ENCODE results near the gene INAVA. TPM values are rescaled to one million over a fixed set of nuclear protein-coding genes. Genes with fewer than 3 reads are reported as not detected.
"Not testable (repeated sequence)": the region's sequence is repeated elsewhere in the genome, so short reads cannot be mapped to it uniquely, and the experiment has no call there.

INAVA gene
- total and polyA plus RNA-seq, 9 of the 15 experiments (the other 6 are each of a cell fraction or from before 2014, with no cell fraction given) = 0.09 TPM; not detected in 8

DNA sequence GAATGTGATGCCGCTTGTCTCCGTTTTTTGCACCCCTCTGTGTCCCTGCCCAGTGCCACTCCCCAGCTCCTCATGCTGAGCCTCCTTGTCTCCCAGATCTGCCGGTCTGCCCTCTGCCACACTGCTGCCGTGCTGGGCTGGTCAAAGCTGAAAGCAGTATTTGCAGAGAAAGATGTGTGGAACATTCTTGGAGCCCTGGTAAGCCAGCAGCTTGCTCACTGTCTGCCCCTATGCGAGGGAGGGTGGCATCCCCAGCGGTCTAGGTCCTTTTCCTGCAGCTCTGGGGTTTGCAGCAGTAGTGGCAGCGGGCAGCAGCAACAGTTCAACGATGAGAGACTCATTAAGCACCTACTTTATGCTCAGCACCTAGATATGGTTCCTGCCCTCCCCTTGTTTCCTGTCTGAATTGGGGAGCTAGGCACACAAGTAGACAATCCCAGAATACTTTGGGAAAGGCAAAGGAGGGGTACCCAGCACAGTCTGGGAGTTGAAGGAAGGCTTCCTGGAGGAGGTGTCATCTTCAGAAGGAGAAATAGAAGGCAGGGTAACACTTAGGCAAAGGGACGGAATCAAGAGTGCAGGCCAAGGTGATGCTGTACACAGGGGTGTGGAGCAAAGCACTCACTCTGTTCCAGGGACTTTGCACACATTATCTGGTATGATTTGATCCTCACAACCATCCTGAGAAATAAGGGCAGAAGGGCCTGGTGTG, 65.7 kb downstream of the INAVA start:
- POLR2A ChIA-PET = interaction anchor here (0.7 kb wide), 1 partner anchor 8 kb away, joined by 3 read pairs; no protein-coding TSS in a partner anchor
- H3K27me3 ChIP-seq (ENCODE audit: control insufficient read depth in 2 of 2, insufficient read depth in 2 of 2, low read length in 2 of 2) = peaks cover 57 to 81% of the 10 kb centered on the region in 2 experiments

GRCh38 chr1:200960948-200961340, 66.2 kb downstream of the INAVA start:
- H2AFZ ChIP-seq (ENCODE audit: low read depth, low read length) = no peak overlapping the region
- WGBS (ENCODE audit: insufficient coverage, low coverage, missing lambda C conversion rate) = 5% methylated on average over 4 of the region's 4 CpGs
- H3K9ac ChIP-seq (ENCODE audit: insufficient read depth in 1 of 2, low read depth in 2 of 2, low read length in 2 of 2) = no peak overlapping the region
- TF ChIP-seq, protein P1, sequence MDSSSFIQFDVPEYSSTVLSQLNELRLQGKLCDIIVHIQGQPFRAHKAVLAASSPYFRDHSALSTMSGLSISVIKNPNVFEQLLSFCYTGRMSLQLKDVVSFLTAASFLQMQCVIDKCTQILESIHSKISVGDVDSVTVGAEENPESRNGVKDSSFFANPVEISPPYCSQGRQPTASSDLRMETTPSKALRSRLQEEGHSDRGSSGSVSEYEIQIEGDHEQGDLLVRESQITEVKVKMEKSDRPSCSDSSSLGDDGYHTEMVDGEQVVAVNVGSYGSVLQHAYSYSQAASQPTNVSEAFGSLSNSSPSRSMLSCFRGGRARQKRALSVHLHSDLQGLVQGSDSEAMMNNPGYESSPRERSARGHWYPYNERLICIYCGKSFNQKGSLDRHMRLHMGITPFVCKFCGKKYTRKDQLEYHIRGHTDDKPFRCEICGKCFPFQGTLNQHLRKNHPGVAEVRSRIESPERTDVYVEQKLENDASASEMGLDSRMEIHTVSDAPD (CRISPR knock-in tag; IDR thresholded peaks at IDR 0.05) = no peak
- ChIA-PET POLR2A (interaction anchor here (0.7 kb wide), 1 partner anchor 8 kb away, joined by 3 read pairs; no protein-coding TSS in a partner anchor), CTCF (ENCODE audit: low intra/inter-chr PET ratio) (interaction anchor here (1.2 kb wide), 1 partner anchor 11 kb away, joined by 4 read pairs; no protein-coding TSS in a partner anchor)
- H3K9me3 ChIP-seq (replicated peaks; ENCODE audit: control insufficient read depth, insufficient read depth, low read depth, low read length) = no peaks in the 10 kb centered on the region
- H3K27me3 ChIP-seq (ENCODE audit: control insufficient read depth in 2 of 2, insufficient read depth in 2 of 2, low read length in 2 of 2) = peaks cover 56 to 83% of the 10 kb centered on the region in 2 experiments
- BruUV-seq (replicated peaks) = no TSS peak
- intact Hi-C loops (cut with micrococcal nuclease) = no loop called here
- H3K27ac ChIP-seq (ENCODE audit: extremely low read depth, low read depth, low read length) = no peak overlapping the region
- ATAC-seq (no peak), DNase-seq (ENCODE audit: extremely low read depth in 1 of 4, low spot score in 3 of 4) (no peak), FAIRE-seq (no peak)
- no peaks in the 10 kb centered on the region for H3K4me1 ChIP-seq (replicated peaks in 1 of 2; ENCODE audit: control insufficient read depth in 2 of 2, insufficient read depth in 2 of 2, low read length in 2 of 2)
- no peaks in the 10 kb centered on the region for H3K36me3 ChIP-seq (ENCODE audit: control insufficient read depth, insufficient read depth, low read length)
- no peak overlapping the region for H3K4me3 ChIP-seq
- H3K4me2 ChIP-seq (ENCODE audit: insufficient read depth, low read length) = no peak overlapping the region
- in situ Hi-C loops (cut with MboI) = no loop called here
- no peaks in the 10 kb centered on the region for H3K79me2 ChIP-seq (ENCODE audit: control insufficient read depth, insufficient read depth, low read length)
- no peaks in the 10 kb centered on the region for H3K9me1 ChIP-seq (ENCODE audit: control insufficient read depth, insufficient read depth, low read length)
- peaks cover 21% of the 10 kb centered on the region; the same call in 1 of the 2 replicates for H4K20me1 ChIP-seq (replicated peaks; ENCODE audit: control insufficient read depth, insufficient read depth, low read length)

More for the DNA sequence above, 65.7 kb downstream of the INAVA start:
- Histone ChIP-seq H3K9me3 (replicated peaks; ENCODE audit: control insufficient read depth, insufficient read depth, low read depth, low read length) (no peaks in the 10 kb centered on the region), H4K20me1 (replicated peaks; ENCODE audit: control insufficient read depth, insufficient read depth, low read length) (peaks cover 16% of the 10 kb centered on the region; the same call in 1 of the 2 replicates), H3K9ac (ENCODE audit: insufficient read depth in 1 of 2, low read depth in 2 of 2, low read length in 2 of 2) (no peak overlapping the region), H3K79me2 (ENCODE audit: control insufficient read depth, insufficient read depth, low read length) (no peaks in the 10 kb centered on the region), H3K9me1 (ENCODE audit: control insufficient read depth, insufficient read depth, low read length) (no peaks in the 10 kb centered on the region), H3K4me3 (no peak overlapping the region), H3K27ac (ENCODE audit: extremely low read depth, low read depth, low read length) (no peak overlapping the region), H3K4me2 (ENCODE audit: insufficient read depth, low read length) (no peak overlapping the region), H2AFZ (ENCODE audit: low read depth, low read length) (no peak overlapping the region), H3K36me3 (ENCODE audit: control insufficient read depth, insufficient read depth, low read length) (no peaks in the 10 kb centered on the region), H3K4me1 (replicated peaks in 1 of 2; ENCODE audit: control insufficient read depth in 2 of 2, insufficient read depth in 2 of 2, low read length in 2 of 2) (no peaks in the 10 kb centered on the region)
- CTCF ChIA-PET (ENCODE audit: low intra/inter-chr PET ratio) = no interaction called here
- ATAC-seq (no peak), DNase-seq (ENCODE audit: extremely low read depth in 1 of 4, low spot score in 3 of 4) (no peak), FAIRE-seq (no peak)
- TF ChIP-seq ZFP36 (IDR thresholded peaks at IDR 0.05; ENCODE audit: low read depth, low read length, partially characterized antibody) (peak; percentile 85), SAP30 (IDR thresholded peaks at IDR 0.05; ENCODE audit: borderline replicate concordance, insufficient read depth, low read depth, low read length, poor library complexity, severe bottlenecking) (no peak)
- WGBS (ENCODE audit: insufficient coverage, low coverage, missing lambda C conversion rate) = 0% methylated on average over 9 of the region's 9 CpGs
- in situ Hi-C loops (cut with MboI) (no loop called here), intact Hi-C loops (cut with micrococcal nuclease) (no loop called here)
- BruUV-seq (replicated peaks) = no TSS peak

GRCh38 chr1:200962151-200962550, 67.5 kb downstream of the INAVA start:
- ATAC-seq; H3K9me1 ChIP-seq (ENCODE audit: control insufficient read depth, insufficient read depth, low read length); H3K79me2 ChIP-seq (ENCODE audit: control insufficient read depth, insufficient read depth, low read length); FAIRE-seq; H3K36me3 ChIP-seq (ENCODE audit: control insufficient read depth, insufficient read depth, low read length); H3K9me3 ChIP-seq (replicated peaks; ENCODE audit: control insufficient read depth, insufficient read depth, low read depth, low read length); H3K9ac ChIP-seq (ENCODE audit: insufficient read depth in 1 of 2, low read depth in 2 of 2, low read length in 2 of 2); H3K27ac ChIP-seq (ENCODE audit: extremely low read depth, low read depth, low read length); intact Hi-C loops (cut with micrococcal nuclease); H3K4me2 ChIP-seq (ENCODE audit: insufficient read depth, low read length); DNase-seq (ENCODE audit: extremely low read depth in 1 of 4, low spot score in 3 of 4); H3K4me3 ChIP-seq; BruUV-seq (replicated peaks); H2AFZ ChIP-seq (ENCODE audit: low read depth, low read length); H3K4me1 ChIP-seq (replicated peaks in 1 of 2; ENCODE audit: control insufficient read depth in 2 of 2, insufficient read depth in 2 of 2, low read length in 2 of 2); in situ Hi-C loops (cut with MboI): not testable (repeated sequence)
- H3K27me3 ChIP-seq (ENCODE audit: control insufficient read depth in 2 of 2, insufficient read depth in 2 of 2, low read length in 2 of 2) = peaks cover 53 to 81% of the 10 kb centered on the region in 2 experiments
- 5% methylated on average over 11 of the region's 11 CpGs for WGBS (ENCODE audit: insufficient coverage, low coverage, missing lambda C conversion rate)
- POLR2A ChIA-PET = interaction anchor here (0.6 to 0.8 kb wide), 2 partner anchors 70 to 421 kb away, joined by 3 to 5 read pairs; no protein-coding TSS in a partner anchor
- H4K20me1 ChIP-seq (replicated peaks; ENCODE audit: control insufficient read depth, insufficient read depth, low read length) = peaks cover 23% of the 10 kb centered on the region; the same call in 1 of the 2 replicates
- CTCF ChIA-PET (ENCODE audit: low intra/inter-chr PET ratio) = interaction anchor here (1.2 kb wide), 1 partner anchor 10 kb away, joined by 4 read pairs; no protein-coding TSS in a partner anchor
